SK-N-SH (cell line): Measurements from ENCODE around the gene RAB10. TPM values are rescaled to one million over a fixed set of nuclear protein-coding genes. Genes with fewer than 3 reads are reported as not detected.

Experiments used
- CTCF ChIA-PET: fragments of 300-600, 350-600 bp; formaldehyde crosslinking; extraction: SDS; loops from one replicate; lab custom pipeline; 2021; lab: Yijun Ruan, JAX
- POLR2A ChIA-PET: fragments of 350-600 bp; sonication (Branson Sonifier 250); formaldehyde crosslinking; extraction: SDS; loops from one replicate; lab custom pipeline; 2020; ENCODE audit warnings: antibody characterized with exemption, inconsistent platforms; lab: Yijun Ruan, JAX
- DNase-seq: peaks from one replicate; pipeline ENCODE4 v3.0.0; 2012
- H2AFZ ChIP-seq: fragments of 200-600 bp; sonication (generic); 2 replicates; pipeline ENCODE4 v1.8.1; 2016; ENCODE audit warnings: antibody characterized with exemption, mild to moderate bottlenecking, low read depth
- H3F3A ChIP-seq: fragments of 200-600 bp; sonication (generic); replicated peaks from 2 replicates; pipeline ENCODE3; 2016; ENCODE audit warnings: antibody characterized with exemption, mild to moderate bottlenecking; ENCODE audit not compliant: insufficient read depth
- H3K27ac ChIP-seq, 2 experiments: fragments of 200-500 bp in 1 of 2; fragments of 200-600 bp in 1 of 2; sonication (Bioruptor generic) in 1 of 2; sonication (generic), shearing (Covaris generic) in 1 of 2; 2 replicates each; pipeline versions ENCODE4 v1.5.1 to v1.6.1; 2014 to 2016; ENCODE audit warnings: low read depth in 2 of 2, inconsistent platforms in 1 of 2, low read length in 1 of 2, mild to moderate bottlenecking in 1 of 2, mixed read lengths in 1 of 2
- H3K27me3 ChIP-seq: fragments of 200-600 bp; sonication (generic), shearing (Covaris generic); 2 replicates; pipeline ENCODE4 v1.6.1; 2016; ENCODE audit warnings: mixed run types; ENCODE audit not compliant: insufficient read depth
- H3K36me3 ChIP-seq, 2 experiments: fragments of 200-500 bp in 1 of 2; fragments of 200-600 bp in 1 of 2; sonication (Bioruptor generic) in 1 of 2; sonication (generic) in 1 of 2; replicated peaks in 1 of 2; 2 replicates each; pipeline versions ENCODE3 to v1.5.1; 2014 to 2016; ENCODE audit warnings: low read length in 1 of 2, mild to moderate bottlenecking in 1 of 2; ENCODE audit not compliant: insufficient read depth in 2 of 2, control insufficient read depth in 1 of 2
- H3K4me1 ChIP-seq, 2 experiments: fragments of 200-500 bp in 1 of 2; fragments of 200-600 bp in 1 of 2; sonication (Bioruptor generic) in 1 of 2; sonication (generic), shearing (Covaris generic) in 1 of 2; 2 replicates each; pipeline versions ENCODE4 v1.5.1 to v1.6.1; 2014 to 2016; ENCODE audit warnings: low read depth in 1 of 2, low read length in 1 of 2, mixed run types in 1 of 2; ENCODE audit not compliant: insufficient read depth in 2 of 2, control insufficient read depth in 1 of 2
- H3K4me2 ChIP-seq: fragments of 200-600 bp; sonication (generic), shearing (Covaris generic); 2 replicates; pipeline ENCODE4 v1.6.1; 2017; ENCODE audit warnings: mixed run types
- H3K4me3 ChIP-seq, 2 experiments: fragments of 200-500 bp in 1 of 2; fragments of 200-600 bp in 1 of 2; sonication (Bioruptor generic) in 1 of 2; sonication (generic), shearing (Covaris generic) in 1 of 2; 2 replicates each; pipeline versions ENCODE4 v1.5.1 to v1.8.1; 2014 to 2016; ENCODE audit warnings: low read depth in 2 of 2, inconsistent platforms in 1 of 2, low read length in 1 of 2, mild to moderate bottlenecking in 1 of 2, mixed read lengths in 1 of 2, moderate library complexity in 1 of 2
- H3K79me2 ChIP-seq: fragments of 200-600 bp; sonication (generic); 2 replicates; pipeline ENCODE4 v1.8.1; 2017; ENCODE audit warnings: mild to moderate bottlenecking; ENCODE audit not compliant: insufficient read depth
- H3K9ac ChIP-seq: fragments of 200-600 bp; sonication (generic); 2 replicates; pipeline ENCODE4 v1.6.1; 2017; ENCODE audit warnings: mixed run types
- H3K9me2 ChIP-seq: fragments of 200-600 bp; sonication (generic); 2 replicates; pipeline ENCODE4 v1.6.1; 2017; ENCODE audit warnings: mixed run types
- H3K9me3 ChIP-seq: fragments of 200-600 bp; sonication (generic); 2 replicates; pipeline ENCODE4 v1.6.1; 2017; ENCODE audit warnings: mixed run types, mild to moderate bottlenecking, moderate library complexity
- H4K20me1 ChIP-seq: fragments of 200-600 bp; sonication (generic); 2 replicates; pipeline ENCODE4 v1.6.1; 2017; ENCODE audit warnings: mild to moderate bottlenecking, mixed run types; ENCODE audit not compliant: insufficient read depth
- CTCF ChIP-seq: fragments of 200-600 bp; sonication (generic); IDR thresholded peaks from 2 replicates; pipeline ENCODE4 v1.6.1; 2017; ENCODE audit warnings: antibody characterized with exemption, mild to moderate bottlenecking, moderate library complexity
- ELF1 ChIP-seq: IDR thresholded peaks from 2 replicates; pipeline ENCODE4 v1.4.0; 2012
- JUND ChIP-seq: IDR thresholded peaks from 2 replicates; pipeline ENCODE4 v1.4.0; 2012
- MAX ChIP-seq: IDR thresholded peaks from 2 replicates; pipeline ENCODE4 v1.4.0; 2012; ENCODE audit warnings: low read depth
- MXI1 ChIP-seq: IDR thresholded peaks from 2 replicates; pipeline ENCODE4 v1.6.1; 2012; ENCODE audit warnings: mild to moderate bottlenecking, low read depth, low read length, improper control_type of control experiment
- POLR2AphosphoS5 ChIP-seq: IDR thresholded peaks from 2 replicates; pipeline ENCODE4 v1.6.1; 2012; ENCODE audit warnings: low read depth, low read length
- RFX5 ChIP-seq: IDR thresholded peaks from 2 replicates; pipeline ENCODE4 v1.6.1; 2012; ENCODE audit warnings: mild to moderate bottlenecking, improper control_type of control experiment, low read length
- TEAD4 ChIP-seq: IDR thresholded peaks from 2 replicates; pipeline ENCODE4 v1.4.0; 2012; ENCODE audit warnings: mild to moderate bottlenecking, borderline replicate concordance; ENCODE audit not compliant: insufficient read depth
- YY1 ChIP-seq: IDR thresholded peaks from 2 replicates; pipeline ENCODE4 v1.4.0; 2012; ENCODE audit warnings: low read depth, mild to moderate bottlenecking
- WGBS: methylation state at CpG from one replicate; pipeline ENCODE4 v1.1.6; 2017; ENCODE audit warnings: low lambda C conversion rate; 5-methylcytosine and 5-hydroxymethylcytosine counted together
- polyA plus RNA-seq, 3 experiments: library from polyadenylated mRNA; depleted of rRNA; stranded (reverse); fragments of >200 nt; gene quantifications; 2 replicates each; pipeline ENCODE4 v1.2.3, GENCODE V29; 2012
- TF ChIP-seq, protein P1 (sequence below): IDR thresholded peaks from 2 replicates; pipeline ENCODE4 v1.4.0; 2012; ENCODE audit warnings: low read depth, borderline replicate concordance
- TF ChIP-seq, protein P2 (sequence below): IDR thresholded peaks from 2 replicates; pipeline ENCODE4; 2012
- TF ChIP-seq, protein P3 (sequence below): fragments of 150-350 bp; IDR thresholded peaks from 2 replicates; pipeline ENCODE4 v1.6.1; 2017; ENCODE audit warnings: antibody characterized with exemption, low read length, low read depth, borderline replicate concordance

Gene RAB10
- polyA plus RNA-seq, 1 of the 3 experiments (the other 2 are of a cell fraction): 47.5 TPM

DNA sequence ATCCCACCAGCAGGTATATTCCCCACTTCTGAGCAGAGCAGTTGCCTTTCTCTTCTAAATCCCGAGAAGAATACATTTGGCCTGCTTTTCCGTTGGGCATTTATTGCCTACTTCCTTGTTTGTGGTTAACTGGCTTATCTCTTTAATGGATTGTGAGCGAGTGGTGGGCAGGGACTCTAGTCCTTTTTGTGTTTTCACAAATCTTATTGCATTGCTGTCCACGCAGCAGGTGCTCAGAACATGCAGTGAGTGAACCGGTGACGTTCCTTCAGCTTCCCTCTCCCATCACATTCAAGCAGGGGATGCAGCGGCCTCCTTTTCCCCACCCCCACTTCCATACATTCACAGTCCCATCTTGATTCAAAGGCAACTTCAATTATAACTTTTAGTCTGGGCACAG lies 110.1 kb downstream of the RAB10 start:
- CTCF ChIA-PET: interaction anchor here (0.8 to 9.6 kb wide), 26 partner anchors 7 to 290 kb away, joined by 3 to 96 read pairs (median 10); partner anchors contain the start of genes KIF3C and RAB10
- TF ChIP-seq YY1: no peak
- no peak for TF ChIP-seq TEAD4
- no peak for TF ChIP-seq ELF1
- TF ChIP-seq, protein P1, sequence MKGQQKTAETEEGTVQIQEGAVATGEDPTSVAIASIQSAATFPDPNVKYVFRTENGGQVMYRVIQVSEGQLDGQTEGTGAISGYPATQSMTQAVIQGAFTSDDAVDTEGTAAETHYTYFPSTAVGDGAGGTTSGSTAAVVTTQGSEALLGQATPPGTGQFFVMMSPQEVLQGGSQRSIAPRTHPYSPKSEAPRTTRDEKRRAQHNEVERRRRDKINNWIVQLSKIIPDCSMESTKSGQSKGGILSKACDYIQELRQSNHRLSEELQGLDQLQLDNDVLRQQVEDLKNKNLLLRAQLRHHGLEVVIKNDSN: no peak
- TF ChIP-seq MAX: no peak
- TF ChIP-seq MXI1: no peak
- TF ChIP-seq, protein P2, sequence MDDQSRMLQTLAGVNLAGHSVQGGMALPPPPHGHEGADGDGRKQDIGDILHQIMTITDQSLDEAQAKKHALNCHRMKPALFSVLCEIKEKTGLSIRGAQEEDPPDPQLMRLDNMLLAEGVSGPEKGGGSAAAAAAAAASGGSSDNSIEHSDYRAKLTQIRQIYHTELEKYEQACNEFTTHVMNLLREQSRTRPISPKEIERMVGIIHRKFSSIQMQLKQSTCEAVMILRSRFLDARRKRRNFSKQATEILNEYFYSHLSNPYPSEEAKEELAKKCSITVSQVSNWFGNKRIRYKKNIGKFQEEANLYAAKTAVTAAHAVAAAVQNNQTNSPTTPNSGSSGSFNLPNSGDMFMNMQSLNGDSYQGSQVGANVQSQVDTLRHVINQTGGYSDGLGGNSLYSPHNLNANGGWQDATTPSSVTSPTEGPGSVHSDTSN: no peak
- TF ChIP-seq, protein P3, sequence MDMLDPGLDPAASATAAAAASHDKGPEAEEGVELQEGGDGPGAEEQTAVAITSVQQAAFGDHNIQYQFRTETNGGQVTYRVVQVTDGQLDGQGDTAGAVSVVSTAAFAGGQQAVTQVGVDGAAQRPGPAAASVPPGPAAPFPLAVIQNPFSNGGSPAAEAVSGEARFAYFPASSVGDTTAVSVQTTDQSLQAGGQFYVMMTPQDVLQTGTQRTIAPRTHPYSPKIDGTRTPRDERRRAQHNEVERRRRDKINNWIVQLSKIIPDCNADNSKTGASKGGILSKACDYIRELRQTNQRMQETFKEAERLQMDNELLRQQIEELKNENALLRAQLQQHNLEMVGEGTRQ: no peak
- no peak for TF ChIP-seq CTCF
- TF ChIP-seq RFX5: no peak
- no peak for TF ChIP-seq POLR2AphosphoS5
- TF ChIP-seq JUND: no peak
- TF ChIP-seq, all 33 proteins: peak for 0
- Histone ChIP-seq H3K27ac (no peak overlapping the region), H3K4me1 (peaks cover 0 to 2% of the 10 kb centered on the region in 2 experiments; a peak in 1 of 4 replicates), H3K79me2 (no peaks in the 10 kb centered on the region), H3K4me3 (no peak overlapping the region), H2AFZ (no peak overlapping the region), H3K36me3 (no peaks in the 10 kb centered on the region), H3K9me2 (no peaks in the 10 kb centered on the region), H3K4me2 (no peak overlapping the region), H3K27me3 (no peaks in the 10 kb centered on the region; the same call in 1 of the 2 replicates), H3K9me3 (no peaks in the 10 kb centered on the region), H3F3A (no peaks in the 10 kb centered on the region), H3K9ac (no peak overlapping the region), H4K20me1 (no peaks in the 10 kb centered on the region)
- POLR2A ChIA-PET: no interaction called here
- WGBS: 90% methylated on average over 7 of the region's 7 CpGs
- no peak for DNase-seq
